H1 (cell line): Measurements from ENCODE around the gene RIOK3. TPM values are rescaled to one million over a fixed set of nuclear protein-coding genes. Genes with fewer than 3 reads are reported as not detected.

ENCODE experiments used
- CTCF ChIA-PET: fragments of 300-600 bp; sonication (Branson Sonifier 250); formaldehyde crosslinking; loops from one replicate; lab custom pipeline; 2021; ENCODE audit not compliant: partially characterized antibody; lab: Charles Lee
- POLR2A ChIA-PET: fragments of 300-600 bp; sonication (Branson Sonifier 250); formaldehyde crosslinking; loops from one replicate; lab custom pipeline; 2021; ENCODE audit warnings: inconsistent platforms; ENCODE audit not compliant: partially characterized antibody; lab: Charles Lee
- DNase-seq, 2 experiments: peaks; one replicate each; pipeline versions ENCODE4 v3.0.0 to v3.0.0-alpha.2; 2010 to 2022; ENCODE audit warnings: low spot score in 2 of 2, low read depth in 1 of 2, mixed read lengths in 1 of 2
- FAIRE-seq: peaks from 2 replicates; lab custom pipeline; 2011; peaks lifted over from hg19 to GRCh38; lab: Jason Lieb, UNC
- H2AFZ ChIP-seq: 2 replicates; pipeline ENCODE4 v1.8.1; 2012; ENCODE audit warnings: low read length, inconsistent platforms
- H2AK5ac ChIP-seq: 2 replicates; pipeline ENCODE4 v1.6.1; 2013; ENCODE audit warnings: low read depth, low read length
- H2BK120ac ChIP-seq: replicated peaks from 2 replicates; pipeline ENCODE3; 2013; ENCODE audit warnings: low read depth, low read length, inconsistent platforms
- H2BK12ac ChIP-seq: 2 replicates; pipeline ENCODE4 v1.6.1; 2013; ENCODE audit warnings: low read depth, low read length
- H2BK15ac ChIP-seq: 2 replicates; pipeline ENCODE4 v1.6.1; 2013; ENCODE audit warnings: low read length
- H2BK20ac ChIP-seq: 2 replicates; pipeline ENCODE4 v1.6.1; 2013; ENCODE audit warnings: low read length
- H2BK5ac ChIP-seq: 2 replicates; pipeline ENCODE4 v1.6.1; 2013; ENCODE audit warnings: low read depth, low read length
- H3K14ac ChIP-seq: 2 replicates; pipeline ENCODE4 v1.6.1; 2013; ENCODE audit warnings: inconsistent platforms; ENCODE audit not compliant: insufficient read length
- H3K18ac ChIP-seq: 2 replicates; pipeline ENCODE4 v1.6.1; 2013; ENCODE audit warnings: low read length; ENCODE audit errors: extremely low read depth
- H3K23ac ChIP-seq: 2 replicates; pipeline ENCODE4 v1.6.1; 2013; ENCODE audit warnings: inconsistent platforms; ENCODE audit not compliant: insufficient read length
- H3K23me2 ChIP-seq: 2 replicates; pipeline ENCODE4 v1.6.1; 2013; ENCODE audit warnings: low read depth, low read length
- H3K27ac ChIP-seq: 2 replicates; pipeline ENCODE4 v1.6.1; 2011; ENCODE audit warnings: low read depth, low read length, inconsistent platforms
- H3K27me3 ChIP-seq, 4 experiments: replicated peaks in 1 of 4; 1 replicate in 1 of 4; 2 replicates in 3 of 4; pipeline versions ENCODE4 v1.6.1 to v1.8.1; 2011 to 2013; ENCODE audit warnings: low read length in 3 of 4, mild to moderate bottlenecking in 3 of 4, inconsistent platforms in 2 of 4, mixed read lengths in 2 of 4, moderate library complexity in 1 of 4; ENCODE audit not compliant: control insufficient read depth in 3 of 4, insufficient read depth in 3 of 4; ENCODE audit errors: extremely low read depth in 1 of 4
- H3K36me3 ChIP-seq, 4 experiments: 2 replicates each; pipeline versions ENCODE4 v1.6.1 to v1.8.1; 2011 to 2013; ENCODE audit warnings: mild to moderate bottlenecking in 4 of 4, low read length in 3 of 4, moderate library complexity in 2 of 4, control low read depth in 1 of 4, inconsistent platforms in 1 of 4; ENCODE audit not compliant: insufficient read depth in 4 of 4, control insufficient read depth in 2 of 4
- H3K4ac ChIP-seq: replicated peaks from 2 replicates; pipeline ENCODE3; 2013; ENCODE audit warnings: low read length, low read depth, mixed read lengths, inconsistent platforms; ENCODE audit not compliant: insufficient read length
- H3K4me1 ChIP-seq, 4 experiments: replicated peaks in 1 of 4; 1 replicate in 1 of 4; 2 replicates in 3 of 4; pipeline versions ENCODE4 v1.6.1 to v1.8.1; 2011 to 2013; ENCODE audit warnings: low read length in 3 of 4, inconsistent platforms in 2 of 4, mixed read lengths in 1 of 4; ENCODE audit not compliant: insufficient read depth in 4 of 4, control insufficient read depth in 3 of 4
- H3K4me2 ChIP-seq, 2 experiments: 2 replicates each; pipeline versions ENCODE4 v1.6.1 to v1.8.1; 2011 to 2013; ENCODE audit warnings: low read depth in 2 of 2, low read length in 2 of 2, control low read depth in 1 of 2, inconsistent platforms in 1 of 2, mild to moderate bottlenecking in 1 of 2; ENCODE audit not compliant: insufficient read depth in 1 of 2
- H3K4me3 ChIP-seq, 4 experiments: fragments of 200-600, 300-600 bp in 1 of 4; sonication (generic), shearing (Covaris generic), sonication (Bioruptor Twin) in 1 of 4; 2 replicates each; pipeline versions ENCODE4 v1.5.1 to v1.8.1; 2011 to 2016; ENCODE audit warnings: low read length in 4 of 4, low read depth in 3 of 4, control low read depth in 2 of 4, inconsistent platforms in 2 of 4, mild to moderate bottlenecking in 2 of 4, mixed read lengths in 1 of 4, moderate library complexity in 1 of 4; ENCODE audit not compliant: insufficient read depth in 2 of 4; ENCODE audit errors: extremely low read depth in 1 of 4
- H3K56ac ChIP-seq: replicated peaks from 2 replicates; pipeline ENCODE3; 2013; ENCODE audit warnings: low read depth, mild to moderate bottlenecking, mixed read lengths, low read length, inconsistent platforms; ENCODE audit not compliant: insufficient read length
- H3K79me1 ChIP-seq: 2 replicates; pipeline ENCODE4 v1.6.1; 2013; ENCODE audit warnings: low read depth, low read length, control low read depth
- H3K79me2 ChIP-seq, 2 experiments: 2 replicates each; pipeline versions ENCODE4 v1.6.1 to v1.8.1; 2012 to 2013; ENCODE audit warnings: low read length in 2 of 2, mild to moderate bottlenecking in 2 of 2, inconsistent platforms in 1 of 2; ENCODE audit not compliant: insufficient read depth in 2 of 2, control insufficient read depth in 1 of 2
- H3K9ac ChIP-seq, 4 experiments: replicated peaks in 1 of 4; 1 replicate in 1 of 4; 2 replicates in 3 of 4; pipeline versions ENCODE4 v1.6.1 to v1.8.1; 2011 to 2013; ENCODE audit warnings: low read depth in 3 of 4, low read length in 3 of 4, control low read depth in 2 of 4, mild to moderate bottlenecking in 2 of 4, moderate library complexity in 2 of 4, inconsistent platforms in 1 of 4; ENCODE audit errors: extremely low read depth in 1 of 4
- H3K9me3 ChIP-seq, 2 experiments: 2 replicates each; pipeline versions ENCODE4 v1.6.1 to v1.8.1; 2012 to 2013; ENCODE audit warnings: mild to moderate bottlenecking in 2 of 2, moderate library complexity in 2 of 2, control low read depth in 1 of 2, inconsistent platforms in 1 of 2, low read depth in 1 of 2, low read length in 1 of 2, mixed read lengths in 1 of 2; ENCODE audit not compliant: insufficient read depth in 2 of 2
- H4K20me1 ChIP-seq, 2 experiments: replicated peaks in 1 of 2; 2 replicates each; pipeline versions ENCODE3 to v1.8.1; 2011 to 2013; ENCODE audit warnings: inconsistent platforms in 2 of 2, low read length in 2 of 2, mild to moderate bottlenecking in 1 of 2; ENCODE audit not compliant: insufficient read depth in 2 of 2, control insufficient read depth in 1 of 2
- H4K5ac ChIP-seq: 2 replicates; pipeline ENCODE4 v1.6.1; 2013; ENCODE audit warnings: low read length, low read depth, mixed read lengths, inconsistent platforms; ENCODE audit not compliant: insufficient read length
- H4K8ac ChIP-seq: 2 replicates; pipeline ENCODE4 v1.8.0; 2013; ENCODE audit warnings: mild to moderate bottlenecking, moderate library complexity, low read length, inconsistent platforms; ENCODE audit not compliant: insufficient read depth; ENCODE audit errors: extremely low read depth
- H4K91ac ChIP-seq: replicated peaks from 2 replicates; pipeline ENCODE3; 2013; ENCODE audit warnings: low read length, mixed read lengths, inconsistent platforms; ENCODE audit not compliant: insufficient read length
- CTBP2 ChIP-seq: IDR thresholded peaks from 2 replicates; pipeline ENCODE4 v1.7.0; 2011; ENCODE audit warnings: borderline replicate concordance, mild to moderate bottlenecking, moderate library complexity, mixed read lengths, low read length; ENCODE audit not compliant: insufficient read depth, insufficient read length
- RFX5 ChIP-seq: IDR thresholded peaks from 2 replicates; pipeline ENCODE4 v1.6.1; 2011; ENCODE audit warnings: low read depth, low read length, improper control_type of control experiment, borderline replicate concordance
- SAP30 ChIP-seq: fragments of 300-600 bp; sonication (generic); IDR thresholded peaks from 2 replicates; pipeline ENCODE4 v1.7.1; 2012; ENCODE audit warnings: low read length, moderate library complexity, mild to moderate bottlenecking, inconsistent platforms; ENCODE audit not compliant: insufficient read depth, insufficient replicate concordance
- WGBS, 2 experiments: shearing (Covaris generic) in 1 of 2; methylation state at CpG; one replicate each; pipeline versions ENCODE4 v1.1.6 to v1.1.7; 2013 to 2015; ENCODE audit warnings: low lambda C conversion rate in 2 of 2, mixed read lengths in 2 of 2, inconsistent platforms in 1 of 2, low coverage in 1 of 2, missing lambda C conversion rate in 1 of 2; ENCODE audit not compliant: insufficient replicate concordance in 2 of 2, insufficient coverage in 1 of 2, insufficient read length in 1 of 2; ENCODE audit errors: extremely low coverage in 1 of 2, missing lambda C conversion rate in 1 of 2; 5-methylcytosine and 5-hydroxymethylcytosine counted together
- polyA plus RNA-seq, 7 experiments: library from polyadenylated mRNA; depleted of rRNA in 3 of 7; stranded (reverse) in 5 of 7; unstranded in 2 of 7; fragments of >200 nt in 5 of 7; fragments of 200-250 nt in 2 of 7; gene quantifications; 1 replicate in 5 of 7; 2 replicates in 1 of 7; 4 replicates in 1 of 7; pipeline versions ENCODE4 v1.2.1 to v1.2.3, GENCODE V29; 2011 to 2013; ENCODE audit warnings: missing spikeins in 2 of 7, mixed read lengths in 2 of 7
- total RNA-seq: library from RNA; stranded (reverse); fragmentation: NEBNext Ultra II Directional; extraction: Animal tissue kit (Norgen Biotek cat#: 25700); gene quantifications from 2 replicates; pipeline ENCODE4 v1.2.1, GENCODE V29; 2021
- TF ChIP-seq, protein P1 (sequence below): IDR thresholded peaks from 2 replicates; pipeline ENCODE4 v1.6.1; 2012; ENCODE audit warnings: inconsistent platforms

Gene RIOK3
- total and polyA plus RNA-seq, 2 of the 8 experiments (the other 6 are each of a cell fraction or from before 2014, with no cell fraction given) = 7.5 to 24.3 TPM

DNA sequence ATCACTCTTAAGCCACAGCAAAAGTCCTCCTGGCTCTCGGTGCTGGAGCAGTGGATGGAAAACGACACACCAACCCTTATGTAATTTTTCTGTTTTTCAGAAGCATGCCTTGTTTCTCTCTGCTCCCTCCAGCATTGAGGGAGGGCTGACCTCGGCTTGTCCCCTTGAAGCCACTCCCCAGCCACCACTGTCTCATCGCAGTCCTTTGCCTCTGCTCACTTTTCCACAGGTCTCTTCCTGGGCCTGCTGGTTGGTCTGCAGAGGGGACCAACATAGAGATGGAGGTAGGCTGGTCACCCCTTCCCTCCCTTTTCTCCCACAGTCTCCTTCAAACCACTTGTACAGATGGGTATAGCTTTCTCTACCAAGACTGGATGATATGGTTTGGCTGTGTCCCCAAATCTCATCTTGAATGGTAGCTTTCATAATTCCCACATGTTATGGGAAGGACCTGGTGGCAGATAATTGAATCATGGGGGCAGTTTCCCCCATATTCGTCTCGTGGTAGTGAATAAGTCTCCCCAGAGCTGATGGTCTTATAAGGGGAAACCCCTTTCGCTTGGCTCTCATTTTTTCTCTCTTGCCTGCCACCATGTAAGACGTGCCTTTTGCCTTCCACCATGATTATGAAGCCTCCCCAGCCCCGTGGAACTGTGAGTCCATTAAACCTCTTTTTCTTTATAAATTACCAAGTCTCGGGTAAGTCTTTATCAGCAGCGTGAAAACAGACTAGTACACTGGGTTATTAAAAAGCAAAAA, 14.3 kb upstream of the RIOK3 start:
- Histone ChIP-seq H3K79me1 (no peaks in the 10 kb centered on the region; the same call in 1 of the 2 replicates), H3K4me2 (no peak overlapping the region), H2BK120ac (no peak overlapping the region), H4K5ac (no peak overlapping the region), H3K14ac (no peak overlapping the region), H3K23me2 (peaks cover 10% of the 10 kb centered on the region; the same call in 1 of the 2 replicates), H3K4me3 (no peak overlapping the region), H3K27me3 (no peaks in the 10 kb centered on the region; a peak in 2 of 7 replicates), H3K4ac (no peak overlapping the region), H3K9me3 (no peaks in the 10 kb centered on the region), H4K20me1 (peaks cover 0 to 1% of the 10 kb centered on the region in 2 experiments), H3K56ac (no peak overlapping the region), H4K91ac (peak overlapping the region; percentile 10), H2BK15ac (peak overlapping the region; percentile 72; the same call in 1 of the 2 replicates), H3K27ac (no peak overlapping the region), H2BK20ac (no peak overlapping the region)
- WGBS, 2 experiments = 88% methylated on average over 11 of the region's 11 CpGs; no CpG with 5 or more reads in 1 of the 2 experiments
- DNase-seq = no peak
- POLR2A ChIA-PET = no interaction called here
- no peak for TF ChIP-seq SAP30
- no peak for TF ChIP-seq RFX5
- TF ChIP-seq, protein P1, sequence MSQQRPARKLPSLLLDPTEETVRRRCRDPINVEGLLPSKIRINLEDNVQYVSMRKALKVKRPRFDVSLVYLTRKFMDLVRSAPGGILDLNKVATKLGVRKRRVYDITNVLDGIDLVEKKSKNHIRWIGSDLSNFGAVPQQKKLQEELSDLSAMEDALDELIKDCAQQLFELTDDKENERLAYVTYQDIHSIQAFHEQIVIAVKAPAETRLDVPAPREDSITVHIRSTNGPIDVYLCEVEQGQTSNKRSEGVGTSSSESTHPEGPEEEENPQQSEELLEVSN = no peak
- no peak for TF ChIP-seq CTBP2
- TF ChIP-seq, all 59 proteins: peak for 0
- H4K8ac ChIP-seq = no peak overlapping the region
- no peak overlapping the region for H3K18ac ChIP-seq
- H3K79me2 ChIP-seq = no peaks in the 10 kb centered on the region
- H3K9ac ChIP-seq = no peak overlapping the region
- H2BK5ac ChIP-seq = no peak overlapping the region
- H3K36me3 ChIP-seq = no peaks in the 10 kb centered on the region
- no peak for FAIRE-seq
- no peak overlapping the region for H3K23ac ChIP-seq
- no peak overlapping the region for H2BK12ac ChIP-seq
- CTCF ChIA-PET = interaction anchor here (0.6 kb wide), 1 partner anchor 27 kb away, joined by 3 read pairs; no protein-coding TSS in a partner anchor
- H3K4me1 ChIP-seq = no peaks in the 10 kb centered on the region; a peak in 2 of 7 replicates
- H2AK5ac ChIP-seq = no peak overlapping the region
- peak overlapping the region; percentile 77 for H2AFZ ChIP-seq
